Motor neuron (in vitro differentiated cells): Measurements from ENCODE around the gene AURKB. TPM values are rescaled to one million over a fixed set of nuclear protein-coding genes. Genes with fewer than 3 reads are reported as not detected.
A peak's percentile ranks its signal among the peaks of the same experiment; 100 is the strongest.
"Not testable (repeated sequence)": the region's sequence is repeated elsewhere in the genome, so short reads cannot be mapped to it uniquely, and the experiment has no call there.

Source experiments
- ATAC-seq, 8 experiments: fragments of 200-7000 bp; cut with Tn5 transposase; replicated peaks in 6 of 8; 2 replicates each; pipeline ENCODE4 v1.8.0; 2021; ENCODE audit warnings: mild to moderate bottlenecking in 8 of 8, moderate library complexity in 8 of 8
- H3K27ac ChIP-seq, 2 donors: fragments of 250-450 bp; sonication (Bioruptor Pico); 2 replicates each; pipeline ENCODE4 v1.9.0; 2021; ENCODE audit warnings: antibody characterized with exemption in 2 of 2, mild to moderate bottlenecking in 2 of 2, moderate library complexity in 1 of 2
- H3K4me1 ChIP-seq, 2 donors: fragments of 250-450 bp; sonication (Bioruptor Pico); replicated peaks in 1 of 2; 2 replicates each; pipeline ENCODE4 v1.6.1; 2021; ENCODE audit warnings: antibody characterized with exemption in 2 of 2, mild to moderate bottlenecking in 2 of 2, moderate library complexity in 1 of 2
- H3K4me3 ChIP-seq, 5 donors: fragments of 250-450 bp; sonication (Bioruptor Pico); 2 replicates each; pipeline ENCODE4 v1.9.0; 2021; ENCODE audit warnings: antibody characterized with exemption in 5 of 5, mild to moderate bottlenecking in 5 of 5, moderate library complexity in 4 of 5
- WGBS, 10 experiments: fragments of 450-650 bp; shearing (Covaris generic); methylation state at CpG; one replicate each; pipeline ENCODE4 v1.0.0; 2022; 5-methylcytosine and 5-hydroxymethylcytosine counted together
- in situ Hi-C, 9 experiments: fragments of 400-800 bp; cut with MboI; loops; one replicate each; pipeline ENCODE4 v1.15.0; 2021; ENCODE audit warnings: low sequenced_read_pairs in 9 of 9, low pct_unique_long_range_greater_than_20kb in 2 of 9; ENCODE audit not compliant: unreplicated experiment in 9 of 9
- total RNA-seq, 8 experiments: library from RNA; unstranded; fragments of 300-600 nt; gene quantifications; 2 replicates each; pipeline versions ENCODE4 v1.2.3 to v1.2.4, GENCODE V29; 2022

AURKB gene
- total RNA-seq, 8 experiments from 2014 or later: 0.71 to 70.7 (median 3.0) TPM

DNA sequence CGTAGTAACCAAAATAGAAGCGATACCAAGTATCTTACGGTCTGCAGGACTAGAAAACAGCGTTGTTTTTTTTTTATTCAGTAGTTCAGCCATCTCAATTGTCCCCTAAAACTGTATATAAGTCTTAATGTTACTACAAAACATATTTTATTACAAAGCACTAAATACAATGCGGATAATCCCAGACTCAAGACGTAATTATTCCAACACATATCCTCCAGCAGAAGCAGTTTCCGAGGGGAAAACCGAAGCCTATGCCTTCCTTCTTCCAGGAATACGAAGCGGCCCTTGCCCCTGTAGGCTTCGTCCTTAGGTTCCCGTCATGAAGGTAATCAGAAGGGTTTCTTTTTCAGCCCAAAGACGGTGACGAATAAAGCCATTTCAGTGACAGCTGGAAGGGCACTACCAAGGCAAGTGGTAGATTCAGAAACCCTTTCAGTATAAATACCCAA lies 36.5 kb downstream of the AURKB start:
- in situ Hi-C loops: no loop called here
- 0 to 10% (median 3%) methylated on average over 2 to 14 of the region's 14 CpGs for WGBS, 10 experiments
- ATAC-seq: peak in 7 of 8 experiments; percentile 1 to 17 (median 4)
- H3K4me1 ChIP-seq: peaks cover 21 to 27% of the 10 kb centered on the region in 2 donors
- H3K4me3 ChIP-seq: peak overlapping the region; percentile 46 to 65 (median 48)
- peak overlapping the region; percentile 99 to 100 for H3K27ac ChIP-seq

DNA sequence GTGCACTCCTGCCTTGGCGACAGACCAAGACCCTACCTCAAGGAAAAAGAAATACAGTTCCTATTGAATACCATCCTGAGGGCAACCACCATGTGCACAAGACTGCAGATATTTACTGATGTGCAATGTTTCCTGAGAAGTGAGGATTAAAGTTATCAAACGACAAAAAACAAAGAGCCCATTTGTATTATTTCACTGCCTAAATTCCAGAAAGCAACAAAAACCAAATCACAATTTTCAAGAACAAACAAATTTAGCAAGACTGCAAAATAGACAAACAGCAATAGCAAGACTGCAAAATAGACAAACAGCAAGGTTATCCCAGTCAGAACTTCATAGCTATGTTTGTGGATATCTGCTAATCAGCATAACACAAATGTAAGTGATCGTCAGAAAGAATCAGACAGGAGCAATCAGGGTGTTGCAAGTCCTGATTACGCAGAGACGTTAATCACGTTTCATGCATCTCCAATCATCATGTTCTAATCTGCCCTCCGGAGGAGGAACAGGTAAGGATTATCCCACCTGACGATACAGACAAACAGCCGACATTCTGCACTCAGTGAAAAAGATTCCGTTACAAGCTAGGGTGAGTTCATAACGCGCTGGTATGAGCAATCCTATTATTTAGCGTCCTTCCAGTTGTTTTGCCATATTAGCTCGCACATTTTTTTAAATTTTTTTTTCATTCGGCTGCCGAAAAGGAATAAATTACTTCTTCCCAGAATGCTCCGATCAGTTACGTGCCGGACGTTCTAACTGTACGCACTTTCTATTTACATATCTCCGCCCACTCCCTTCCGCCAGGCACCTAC lies 37.1 kb downstream of the AURKB start:
- peak overlapping the region; percentile 99 to 100 for H3K27ac ChIP-seq
- peak; percentile 69 to 81 (median 76) for ATAC-seq
- in situ Hi-C loops: no loop called here
- H3K4me1 ChIP-seq: peaks cover 21 to 27% of the 10 kb centered on the region in 2 donors
- WGBS, 10 experiments: 0 to 8% (median 1%) methylated on average over 10 to 23 of the region's 23 CpGs
- peak overlapping the region; percentile 46 to 65 (median 48) for H3K4me3 ChIP-seq

DNA sequence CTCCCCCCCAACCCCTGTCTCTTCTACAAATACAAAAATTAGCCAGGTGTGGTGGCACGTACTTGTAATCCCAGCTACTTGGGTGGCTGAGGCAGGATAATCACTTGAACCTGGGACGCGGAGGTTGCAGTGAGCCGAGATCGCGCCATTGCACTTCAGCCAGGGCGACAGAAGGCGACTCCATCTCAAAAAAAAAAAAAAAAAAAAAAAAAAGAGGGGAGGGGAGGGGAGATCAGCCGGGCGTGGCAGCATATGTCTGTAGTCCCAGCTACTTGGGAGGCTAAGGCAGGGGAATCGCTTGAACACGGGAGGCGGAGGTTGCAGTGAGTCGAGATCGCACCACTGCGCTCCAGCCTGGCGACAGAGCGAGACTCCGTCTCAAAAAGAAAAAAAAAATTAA lies 40.2 kb downstream of the AURKB start:
- ATAC-seq, H3K4me3 ChIP-seq, H3K27ac ChIP-seq, in situ Hi-C loops: not testable (repeated sequence)
- WGBS, 10 experiments: 80 to 94% (median 92%) methylated on average over 2 to 13 of the region's 19 CpGs; no CpG with 5 or more reads in 3 of the 10 experiments
- H3K4me1 ChIP-seq: peaks cover 9 to 12% of the 10 kb centered on the region in 2 donors

DNA sequence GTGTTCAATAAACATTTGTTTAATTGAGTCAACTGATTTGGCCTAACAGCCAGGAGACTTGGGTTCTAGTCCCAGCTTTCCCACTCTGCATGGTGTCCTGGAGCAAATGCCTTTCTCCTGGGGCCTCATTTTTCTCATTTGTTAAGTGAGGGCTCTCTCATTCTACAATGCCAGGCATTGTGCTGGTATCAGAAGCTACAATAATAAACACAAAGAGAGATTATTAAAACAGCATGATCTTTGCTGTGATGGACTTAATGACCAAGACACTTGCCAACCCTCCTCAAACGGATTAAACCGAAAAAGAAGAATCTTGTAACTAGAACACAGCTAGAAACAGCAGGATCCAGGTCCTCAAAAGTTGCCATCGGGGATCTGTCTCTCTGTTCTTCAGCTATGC lies 42.8 kb downstream of the AURKB start:
- in situ Hi-C loops: no loop called here
- WGBS, 10 experiments: 33 to 88% (median 76%) methylated on average over 1 to 3 of the region's 3 CpGs; no CpG with 5 or more reads in 4 of the 10 experiments
- Histone ChIP-seq H3K4me3 (no peak overlapping the region), H3K4me1 (peaks cover 18 to 20% of the 10 kb centered on the region in 2 donors), H3K27ac (no peak overlapping the region)
- no peak for ATAC-seq

DNA sequence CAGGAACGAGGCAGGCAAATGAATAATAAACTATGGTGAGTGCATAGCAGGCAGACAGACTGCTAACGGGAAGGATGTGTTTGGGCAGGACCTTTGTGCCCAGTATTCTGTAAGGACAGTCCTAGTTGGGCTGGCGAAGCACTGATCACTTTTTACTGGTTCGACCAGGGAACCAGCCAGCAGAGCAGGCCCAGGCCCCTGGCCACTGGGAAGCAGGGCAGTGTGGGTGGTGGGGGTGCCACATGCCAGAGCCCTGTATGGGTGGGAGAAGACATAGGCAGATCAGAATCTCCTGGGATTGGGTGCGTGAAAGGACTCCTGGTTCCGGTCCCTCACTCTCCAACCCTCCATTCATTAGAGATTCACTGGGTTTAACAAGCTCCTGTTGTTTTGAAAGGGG lies 43.6 kb downstream of the AURKB start:
- Histone ChIP-seq H3K4me3 (no peak overlapping the region), H3K4me1 (peaks cover 18 to 20% of the 10 kb centered on the region in 2 donors), H3K27ac (no peak overlapping the region)
- in situ Hi-C loops: no loop called here
- no peak for ATAC-seq
- 76 to 100% (median 77%) methylated on average over 2 to 5 of the region's 6 CpGs; no CpG with 5 or more reads in 5 of the 10 experiments for WGBS, 10 experiments

DNA sequence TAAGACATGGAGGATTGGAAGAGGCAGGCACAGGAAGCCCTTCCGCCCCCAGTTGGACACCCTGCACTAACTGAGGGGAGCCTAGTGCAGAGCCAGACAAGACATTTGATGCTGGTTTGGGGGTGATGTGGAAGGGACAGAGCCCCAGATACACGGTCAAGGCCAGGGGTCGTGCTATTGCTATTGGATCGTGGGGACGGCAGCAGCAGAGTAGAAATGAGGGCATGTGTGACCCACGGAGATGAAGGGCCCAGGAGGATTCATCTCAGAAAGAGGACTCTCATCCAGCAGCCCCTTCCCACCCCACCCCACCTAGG lies 45.6 kb downstream of the AURKB start:
- ATAC-seq: no peak
- in situ Hi-C loops: no loop called here
- 70 to 100% (median 83%) methylated on average over 1 to 6 of the region's 6 CpGs; no CpG with 5 or more reads in 5 of the 10 experiments for WGBS, 10 experiments
- Histone ChIP-seq H3K27ac (peak overlapping the region; percentile 99 to 100), H3K4me1 (peaks cover 18 to 25% of the 10 kb centered on the region in 2 donors), H3K4me3 (no peak overlapping the region)

DNA sequence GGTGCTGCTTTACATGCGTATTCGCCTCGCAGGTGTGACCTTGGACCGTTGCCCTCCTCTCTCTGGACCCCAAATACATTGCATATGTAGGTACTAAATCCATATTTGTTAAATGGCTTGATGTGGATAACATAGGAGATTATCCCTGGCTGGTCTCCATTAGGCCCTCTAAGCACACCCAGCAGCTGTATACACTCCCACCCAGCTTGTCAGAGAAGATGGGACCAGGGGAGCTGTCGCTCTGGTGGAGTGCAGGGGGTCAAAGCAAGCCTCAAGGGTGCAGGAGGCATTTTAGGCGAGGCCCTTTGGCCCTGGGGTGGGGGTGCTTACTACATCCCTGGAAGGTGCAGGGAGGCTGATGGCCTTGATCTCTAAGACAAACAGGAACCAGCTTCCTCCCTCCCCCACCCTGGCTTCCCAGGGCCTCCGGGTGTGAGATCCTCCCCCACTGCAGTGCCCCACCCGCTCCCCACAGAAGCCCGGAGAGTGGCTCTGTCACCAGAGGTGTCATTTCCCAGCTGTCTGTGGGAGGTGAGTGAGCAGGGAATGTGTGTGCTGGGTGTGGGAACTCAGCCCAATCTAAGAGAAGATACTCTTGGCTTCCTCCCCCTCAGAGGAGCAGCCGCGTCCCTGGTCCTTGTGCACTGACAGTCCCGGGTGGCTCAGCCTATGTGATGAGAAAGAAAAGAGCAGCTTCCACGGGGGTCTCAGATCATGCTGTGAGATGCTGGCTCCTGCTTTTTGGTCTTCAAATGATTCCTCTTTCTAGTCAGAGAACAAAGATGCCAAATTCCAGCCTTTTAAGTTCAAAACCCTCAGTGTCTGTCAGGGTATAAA lies 46.2 kb downstream of the AURKB start:
- in situ Hi-C loops: no loop called here
- H3K4me1 ChIP-seq: peaks cover 18 to 26% of the 10 kb centered on the region in 2 donors
- 10 to 67% (median 35%) methylated on average over 1 to 5 of the region's 13 CpGs; no CpG with 5 or more reads in 3 of the 10 experiments for WGBS, 10 experiments
- peak overlapping the region in 2 of 5 donors; percentile 100 for H3K4me3 ChIP-seq
- ATAC-seq: peak; percentile 42 to 82 (median 78)
- H3K27ac ChIP-seq: peak overlapping the region; percentile 99 to 100

DNA sequence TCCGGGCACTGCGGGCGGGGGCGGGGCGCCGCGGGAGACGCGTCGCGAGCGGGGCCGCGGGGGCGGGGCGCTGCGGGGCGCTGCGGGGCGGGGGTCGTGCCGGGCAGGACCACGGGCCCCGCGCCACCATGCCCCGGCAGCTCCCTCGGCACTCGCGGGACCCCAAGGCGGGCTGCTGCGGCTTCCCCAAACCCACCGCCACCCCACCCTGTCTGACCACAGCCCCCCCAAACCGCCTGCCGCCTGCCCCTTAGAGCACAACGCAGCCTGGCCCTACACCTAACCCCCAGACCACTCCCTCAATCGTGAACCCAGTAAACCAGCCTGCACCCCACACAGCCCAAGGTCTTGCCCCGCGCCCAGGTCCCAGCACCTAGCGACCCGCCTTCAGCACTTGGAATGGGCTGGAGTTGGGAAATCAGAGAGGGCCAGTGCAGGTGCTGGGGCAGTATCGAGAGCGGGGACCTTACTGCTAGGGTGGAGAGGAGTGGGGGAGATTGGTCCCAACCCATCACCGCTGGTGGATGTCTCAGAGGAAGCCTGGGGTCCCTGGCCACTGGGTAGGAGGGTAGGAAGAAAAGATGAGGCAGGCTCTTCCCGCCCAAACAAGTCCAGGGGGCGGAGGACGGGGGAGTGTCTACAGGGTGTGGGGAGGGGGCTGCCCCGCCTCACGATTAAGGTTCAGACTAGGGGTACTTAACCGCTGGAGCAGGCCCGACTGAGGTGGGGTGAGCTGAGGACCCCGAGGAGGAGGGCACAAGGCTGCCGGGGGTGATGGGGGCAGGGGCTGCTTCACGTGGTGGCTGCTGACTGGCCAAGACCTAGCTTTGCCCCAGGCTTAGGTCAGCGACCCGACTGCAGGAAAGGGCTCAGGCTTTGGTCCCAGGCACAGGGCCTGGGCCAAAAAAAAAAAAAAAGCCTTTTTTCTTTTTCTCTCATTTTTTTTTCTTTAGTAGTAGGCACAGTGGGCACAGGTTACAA lies 47.1 kb downstream of the AURKB start:
- Histone ChIP-seq H3K4me3 (peak overlapping the region; percentile 62 to 100 (median 99)), H3K27ac (peak overlapping the region; percentile 99 to 100), H3K4me1 (peaks cover 18 to 30% of the 10 kb centered on the region in 2 donors)
- peak; percentile 2 to 30 (median 24) for ATAC-seq
- WGBS, 10 experiments: 0% methylated on average over 1 of the region's 55 CpGs; no CpG with 5 or more reads in 9 of the 10 experiments
- in situ Hi-C loops: no loop called here

DNA sequence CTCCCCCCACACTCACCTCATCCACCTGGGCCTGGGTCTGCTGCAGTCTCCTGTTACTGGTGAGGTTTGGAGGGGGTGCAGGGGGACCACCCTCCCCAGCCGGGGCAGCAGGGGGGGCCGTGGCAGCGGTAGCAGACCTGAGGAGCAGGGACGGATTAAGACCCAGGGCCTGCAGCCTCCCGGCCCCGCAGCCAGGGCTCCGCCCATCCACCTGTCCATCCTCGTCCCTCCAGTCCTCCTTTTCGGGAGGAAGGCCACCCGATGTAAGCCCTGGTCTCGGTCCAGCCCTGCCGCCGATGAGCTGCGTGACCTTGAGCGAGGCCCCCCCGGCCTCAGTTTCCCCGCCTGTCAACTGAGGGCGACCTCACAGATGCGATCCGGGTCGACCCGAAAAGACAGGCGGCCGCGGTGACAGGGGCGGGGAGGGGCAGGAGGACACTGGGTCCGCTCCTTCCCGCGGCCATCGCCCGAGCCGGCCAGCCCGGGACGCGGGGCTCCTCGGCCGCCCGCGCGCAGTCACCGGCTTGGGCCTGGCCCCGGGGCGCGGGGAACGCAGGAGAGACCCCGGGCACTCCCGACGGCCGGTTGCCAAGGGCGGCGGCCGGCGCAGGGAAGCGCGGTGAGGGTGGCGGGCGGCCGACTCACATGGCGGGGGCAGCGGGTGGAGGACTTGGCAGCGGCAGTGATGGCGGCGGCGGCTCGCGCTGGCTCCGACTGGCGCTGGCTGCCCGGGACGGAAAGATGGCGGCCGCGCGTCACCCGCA lies 48.0 kb downstream of the AURKB start, which contains the start of gene VAMP2:
VAMP2 (minus strand) TSS at position 716 of the 764 bp plus-strand sequence; CDS start at position 647, 69 bp downstream.
- WGBS, 10 experiments: 0 to 3% methylated on average over 5 to 6 of the region's 75 CpGs; no CpG with 5 or more reads in 8 of the 10 experiments
- peaks cover 18 to 30% of the 10 kb centered on the region in 2 donors for H3K4me1 ChIP-seq
- peak within 1 kb of the TSS; percentile 62 to 100 (median 99) for H3K4me3 ChIP-seq
- in situ Hi-C loops: no loop called here
- peak within 1 kb of the TSS; percentile 99 to 100 for H3K27ac ChIP-seq
- ATAC-seq: peak; percentile 53 to 76 (median 63)

DNA sequence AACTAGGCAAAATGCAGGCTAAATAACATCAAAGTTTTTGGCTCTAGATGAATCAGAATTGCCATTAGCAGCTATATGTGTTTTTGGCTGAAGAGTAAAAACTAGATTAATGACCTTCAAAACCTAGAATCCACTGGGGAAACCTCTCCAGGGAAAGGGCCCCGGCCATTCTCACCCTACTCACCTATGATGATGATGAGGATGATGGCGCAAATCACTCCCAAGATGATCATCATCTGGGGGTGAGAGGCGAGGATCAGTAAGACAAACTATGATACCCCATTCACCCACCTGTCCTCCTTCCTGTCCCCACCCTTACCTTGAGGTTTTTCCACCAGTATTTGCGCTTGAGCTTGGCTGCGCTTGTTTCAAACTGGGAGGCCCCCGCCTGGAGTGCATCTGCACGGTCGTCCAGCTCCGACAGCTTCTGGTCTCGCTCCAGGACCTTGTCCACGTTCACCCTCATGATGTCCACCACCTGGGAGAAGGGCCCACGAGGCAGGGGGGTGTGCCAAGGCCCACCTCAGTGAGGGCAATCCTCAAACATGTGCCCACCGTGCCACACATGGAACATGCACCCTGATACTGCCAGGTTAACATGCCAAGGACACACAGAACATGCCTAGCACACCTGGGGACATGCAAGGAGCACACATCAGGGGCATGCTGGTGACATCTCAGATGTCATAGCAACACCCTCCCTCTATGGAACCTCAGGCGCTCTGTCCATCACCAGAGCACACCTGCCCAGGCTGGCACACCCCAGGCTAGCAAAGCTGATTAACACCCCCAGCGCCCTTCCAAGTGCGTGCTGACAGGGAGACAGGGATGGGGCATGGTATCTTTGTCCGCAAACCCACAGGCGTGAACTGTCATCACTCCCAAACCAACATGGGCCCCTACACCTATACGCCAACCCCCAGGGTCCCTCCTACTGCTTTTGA lies 48.8 kb downstream of the AURKB start:
- peak overlapping the region; percentile 99 to 100 for H3K27ac ChIP-seq
- no peak for ATAC-seq
- peaks cover 23 to 33% of the 10 kb centered on the region in 2 donors for H3K4me1 ChIP-seq
- peak overlapping the region; percentile 62 to 100 (median 99) for H3K4me3 ChIP-seq
- whole genome bisulfite sequencing, 10 experiments: 39 to 96% (median 73%) methylated on average over 2 to 8 of the region's 19 CpGs; no CpG with 5 or more reads in 3 of the 10 experiments
- in situ Hi-C loops: no loop called here
